HepG2 (cell line): Measurements from ENCODE around the gene ACACB. TPM values are rescaled to one million over a fixed set of nuclear protein-coding genes. Genes with fewer than 3 reads are reported as not detected.

Experiments used
- CHCHD3 ChIP-seq: sonication (generic); formaldehyde crosslinking; IDR thresholded peaks from 2 replicates; pipeline ENCODE4 v1.8.0; 2022; ENCODE audit warnings: mild to moderate bottlenecking, missing genetic modification reagents, moderate library complexity
- GFI1 ChIP-seq: sonication (generic); formaldehyde crosslinking; IDR thresholded peaks from 2 replicates; pipeline ENCODE4 v1.5.0; 2020; ENCODE audit warnings: missing genetic modification reagents, mild to moderate bottlenecking, borderline replicate concordance
- KDM6A ChIP-seq: IDR thresholded peaks from 2 replicates; pipeline ENCODE4 v1.6.1; 2016; ENCODE audit warnings: low read depth
- MIXL1 ChIP-seq: IDR thresholded peaks from 2 replicates; pipeline ENCODE4 v1.6.1; 2016
- PHF8 ChIP-seq: sonication (generic); formaldehyde crosslinking; IDR thresholded peaks from 2 replicates; pipeline ENCODE4 v1.5.0; 2020; ENCODE audit warnings: missing genetic modification reagents
- POGZ ChIP-seq: sonication (generic); formaldehyde crosslinking; IDR thresholded peaks from 2 replicates; pipeline ENCODE4 v1.4.0; 2020; ENCODE audit warnings: mild to moderate bottlenecking, missing genetic modification reagents
- TBP ChIP-seq: sonication (generic); formaldehyde crosslinking; IDR thresholded peaks from 2 replicates; pipeline ENCODE4 v1.5.0; 2020; ENCODE audit warnings: missing genetic modification reagents
- ZMYM4 ChIP-seq: sonication (generic); formaldehyde crosslinking; IDR thresholded peaks from 2 replicates; pipeline ENCODE4 v1.8.1; 2023; ENCODE audit warnings: mild to moderate bottlenecking, missing genetic modification reagents
- ZNF225 ChIP-seq: sonication (generic); formaldehyde crosslinking; IDR thresholded peaks from 2 replicates; pipeline ENCODE4 v1.4.0; 2020; ENCODE audit warnings: mild to moderate bottlenecking, missing genetic modification reagents
- ZNF44 ChIP-seq: sonication (generic); formaldehyde crosslinking; IDR thresholded peaks from 2 replicates; pipeline ENCODE4 v1.5.1; 2020; ENCODE audit warnings: mild to moderate bottlenecking, missing genetic modification reagents
- ZNF644 ChIP-seq: IDR thresholded peaks from 2 replicates; pipeline ENCODE4 v1.6.1; 2016; ENCODE audit warnings: low read depth
- polyA plus RNA-seq, 8 experiments: library from polyadenylated mRNA; depleted of rRNA in 3 of 8; stranded (reverse) in 7 of 8; unstranded in 1 of 8; fragments of >200 nt; fragmentation: Illumina TruSeq in 4 of 8; extraction: Trizol in 4 of 8; gene quantifications; 2 replicates each; pipeline versions ENCODE4 v1.2.1 to v1.2.3, GENCODE V29; 2011 to 2016; ENCODE audit warnings: low read depth in 4 of 8, missing spikeins in 1 of 8, mixed read lengths in 1 of 8; ENCODE audit not compliant: insufficient read depth in 1 of 8
- total RNA-seq, 5 experiments: library from RNA; depleted of rRNA; stranded (reverse); fragments of >200 nt; fragmentation: Illumina TruSeq; extraction: Trizol; gene quantifications; 2 replicates each; pipeline ENCODE4 v1.2.3, GENCODE V29; 2016; ENCODE audit warnings: low read depth in 1 of 5
- TF ChIP-seq, protein P1 (sequence below): IDR thresholded peaks from 2 replicates; pipeline ENCODE4 v1.6.1; 2016; ENCODE audit warnings: low read depth
- TF ChIP-seq, protein P2 (sequence below): sonication (generic); formaldehyde crosslinking; IDR thresholded peaks from 2 replicates; pipeline ENCODE4 v1.4.0; 2020; ENCODE audit warnings: missing genetic modification reagents
- TF ChIP-seq, protein P3 (sequence below): IDR thresholded peaks from 2 replicates; pipeline ENCODE4 v1.6.1; 2012; ENCODE audit warnings: low read depth, low read length, improper control_type of control experiment
- TF ChIP-seq, protein P4 (sequence below): sonication (generic); formaldehyde crosslinking; IDR thresholded peaks from 2 replicates; pipeline ENCODE4 v1.4.0; 2020; ENCODE audit warnings: missing genetic modification reagents, borderline replicate concordance
- TF ChIP-seq, protein P5 (sequence below): sonication (generic); formaldehyde crosslinking; conservative IDR thresholded peaks from 2 replicates; pipeline ENCODE4 v1.4.0; 2020; ENCODE audit warnings: missing genetic modification reagents
- TF ChIP-seq, protein P6 (sequence below), 2 experiments: sonication (generic) in 1 of 2; formaldehyde crosslinking in 1 of 2; IDR thresholded peaks; 2 replicates each; pipeline versions ENCODE4 v1.4.0 to v1.6.1; 2016 to 2020; ENCODE audit warnings: borderline replicate concordance in 1 of 2, low read depth in 1 of 2, mild to moderate bottlenecking in 1 of 2, missing genetic modification reagents in 1 of 2

The ACACB gene
- total and polyA plus RNA-seq, 2 of the 13 experiments (the other 11 are each of a cell fraction or from before 2014, with no cell fraction given) = 6.2 to 8.6 TPM

DNA sequence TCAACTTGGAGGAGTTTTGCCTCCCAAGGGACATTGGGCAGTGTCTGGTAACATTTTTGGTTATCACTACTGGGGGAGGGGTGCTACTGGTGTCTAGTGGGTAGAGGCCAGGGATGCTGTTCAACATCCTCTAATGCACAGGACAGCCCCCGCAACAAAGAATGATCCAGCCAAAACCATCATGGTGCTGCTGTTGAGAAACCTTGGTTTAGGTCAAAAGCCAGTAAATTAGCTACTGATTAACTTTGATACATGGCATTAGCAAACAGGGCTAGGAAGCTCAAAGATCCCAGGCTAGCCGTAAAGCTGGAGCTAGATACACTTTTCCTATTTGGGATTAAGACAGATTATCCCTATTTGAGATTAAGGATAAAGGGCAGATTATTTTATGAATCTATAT is 32.0 kb upstream of the ACACB start (continued):
- TF ChIP-seq, protein P1, sequence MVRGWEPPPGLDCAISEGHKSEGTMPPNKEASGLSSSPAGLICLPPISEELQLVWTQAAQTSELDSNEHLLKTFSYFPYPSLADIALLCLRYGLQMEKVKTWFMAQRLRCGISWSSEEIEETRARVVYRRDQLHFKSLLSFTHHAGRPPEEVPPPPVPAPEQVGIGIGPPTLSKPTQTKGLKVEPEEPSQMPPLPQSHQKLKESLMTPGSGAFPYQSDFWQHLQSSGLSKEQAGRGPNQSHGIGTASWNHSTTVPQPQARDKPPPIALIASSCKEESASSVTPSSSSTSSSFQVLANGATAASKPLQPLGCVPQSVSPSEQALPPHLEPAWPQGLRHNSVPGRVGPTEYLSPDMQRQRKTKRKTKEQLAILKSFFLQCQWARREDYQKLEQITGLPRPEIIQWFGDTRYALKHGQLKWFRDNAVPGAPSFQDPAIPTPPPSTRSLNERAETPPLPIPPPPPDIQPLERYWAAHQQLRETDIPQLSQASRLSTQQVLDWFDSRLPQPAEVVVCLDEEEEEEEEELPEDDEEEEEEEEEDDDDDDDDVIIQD (CRISPR knock-in tag) = peak; percentile 54; the same call in 1 of the 2 replicates
- TF ChIP-seq, protein P2, sequence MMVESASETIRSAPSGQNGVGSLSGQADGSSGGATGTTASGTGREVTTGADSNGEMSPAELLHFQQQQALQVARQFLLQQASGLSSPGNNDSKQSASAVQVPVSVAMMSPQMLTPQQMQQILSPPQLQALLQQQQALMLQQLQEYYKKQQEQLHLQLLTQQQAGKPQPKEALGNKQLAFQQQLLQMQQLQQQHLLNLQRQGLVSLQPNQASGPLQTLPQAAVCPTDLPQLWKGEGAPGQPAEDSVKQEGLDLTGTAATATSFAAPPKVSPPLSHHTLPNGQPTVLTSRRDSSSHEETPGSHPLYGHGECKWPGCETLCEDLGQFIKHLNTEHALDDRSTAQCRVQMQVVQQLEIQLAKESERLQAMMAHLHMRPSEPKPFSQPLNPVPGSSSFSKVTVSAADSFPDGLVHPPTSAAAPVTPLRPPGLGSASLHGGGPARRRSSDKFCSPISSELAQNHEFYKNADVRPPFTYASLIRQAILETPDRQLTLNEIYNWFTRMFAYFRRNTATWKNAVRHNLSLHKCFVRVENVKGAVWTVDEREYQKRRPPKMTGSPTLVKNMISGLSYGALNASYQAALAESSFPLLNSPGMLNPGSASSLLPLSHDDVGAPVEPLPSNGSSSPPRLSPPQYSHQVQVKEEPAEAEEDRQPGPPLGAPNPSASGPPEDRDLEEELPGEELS (CRISPR knock-in tag) = 0 out of 2 replicates have a peak, but pooled peaks have one; percentile 15
- TF ChIP-seq POGZ (0 out of 2 replicates have a peak, but pooled peaks have one; percentile 52), CHCHD3 (CRISPR knock-in tag) (no peak), ZNF44 (CRISPR knock-in tag) (peak; percentile 67; the same call in 1 of the 2 replicates), MIXL1 (CRISPR knock-in tag) (0 out of 2 replicates have a peak, but pooled peaks have one; percentile 40), KDM6A (CRISPR knock-in tag) (0 out of 2 replicates have a peak, but pooled peaks have one; percentile 19), ZNF225 (no peak), ZNF644 (peak; percentile 95), GFI1 (CRISPR knock-in tag) (no peak), ZMYM4 (CRISPR knock-in tag) (peak; percentile 58), TBP (CRISPR knock-in tag) (no peak), PHF8 (CRISPR knock-in tag) (no peak)
- TF ChIP-seq, protein P3, sequence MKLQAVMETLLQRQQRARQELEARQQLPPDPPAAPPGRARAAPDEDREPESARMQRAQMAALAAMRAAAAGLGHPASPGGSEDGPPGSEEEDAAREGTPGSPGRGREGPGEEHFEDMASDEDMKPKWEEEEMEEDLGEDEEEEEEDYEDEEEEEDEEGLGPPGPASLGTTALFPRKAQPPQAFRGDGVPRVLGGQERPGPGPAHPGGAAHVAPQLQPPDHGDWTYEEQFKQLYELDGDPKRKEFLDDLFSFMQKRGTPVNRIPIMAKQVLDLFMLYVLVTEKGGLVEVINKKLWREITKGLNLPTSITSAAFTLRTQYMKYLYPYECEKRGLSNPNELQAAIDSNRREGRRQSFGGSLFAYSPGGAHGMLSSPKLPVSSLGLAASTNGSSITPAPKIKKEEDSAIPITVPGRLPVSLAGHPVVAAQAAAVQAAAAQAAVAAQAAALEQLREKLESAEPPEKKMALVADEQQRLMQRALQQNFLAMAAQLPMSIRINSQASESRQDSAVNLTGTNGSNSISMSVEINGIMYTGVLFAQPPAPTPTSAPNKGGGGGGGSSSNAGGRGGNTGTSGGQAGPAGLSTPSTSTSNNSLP = peak; percentile 72
- TF ChIP-seq, protein P4, sequence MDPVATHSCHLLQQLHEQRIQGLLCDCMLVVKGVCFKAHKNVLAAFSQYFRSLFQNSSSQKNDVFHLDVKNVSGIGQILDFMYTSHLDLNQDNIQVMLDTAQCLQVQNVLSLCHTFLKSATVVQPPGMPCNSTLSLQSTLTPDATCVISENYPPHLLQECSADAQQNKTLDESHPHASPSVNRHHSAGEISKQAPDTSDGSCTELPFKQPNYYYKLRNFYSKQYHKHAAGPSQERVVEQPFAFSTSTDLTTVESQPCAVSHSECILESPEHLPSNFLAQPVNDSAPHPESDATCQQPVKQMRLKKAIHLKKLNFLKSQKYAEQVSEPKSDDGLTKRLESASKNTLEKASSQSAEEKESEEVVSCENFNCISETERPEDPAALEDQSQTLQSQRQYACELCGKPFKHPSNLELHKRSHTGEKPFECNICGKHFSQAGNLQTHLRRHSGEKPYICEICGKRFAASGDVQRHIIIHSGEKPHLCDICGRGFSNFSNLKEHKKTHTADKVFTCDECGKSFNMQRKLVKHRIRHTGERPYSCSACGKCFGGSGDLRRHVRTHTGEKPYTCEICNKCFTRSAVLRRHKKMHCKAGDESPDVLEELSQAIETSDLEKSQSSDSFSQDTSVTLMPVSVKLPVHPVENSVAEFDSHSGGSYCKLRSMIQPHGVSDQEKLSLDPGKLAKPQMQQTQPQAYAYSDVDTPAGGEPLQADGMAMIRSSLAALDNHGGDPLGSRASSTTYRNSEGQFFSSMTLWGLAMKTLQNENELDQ (CRISPR knock-in tag) = no peak
- TF ChIP-seq, protein P5, sequence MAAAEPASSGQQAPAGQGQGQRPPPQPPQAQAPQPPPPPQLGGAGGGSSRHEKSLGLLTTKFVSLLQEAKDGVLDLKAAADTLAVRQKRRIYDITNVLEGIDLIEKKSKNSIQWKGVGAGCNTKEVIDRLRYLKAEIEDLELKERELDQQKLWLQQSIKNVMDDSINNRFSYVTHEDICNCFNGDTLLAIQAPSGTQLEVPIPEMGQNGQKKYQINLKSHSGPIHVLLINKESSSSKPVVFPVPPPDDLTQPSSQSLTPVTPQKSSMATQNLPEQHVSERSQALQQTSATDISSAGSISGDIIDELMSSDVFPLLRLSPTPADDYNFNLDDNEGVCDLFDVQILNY (CRISPR knock-in tag) = no peak
- TF ChIP-seq, protein P6, sequence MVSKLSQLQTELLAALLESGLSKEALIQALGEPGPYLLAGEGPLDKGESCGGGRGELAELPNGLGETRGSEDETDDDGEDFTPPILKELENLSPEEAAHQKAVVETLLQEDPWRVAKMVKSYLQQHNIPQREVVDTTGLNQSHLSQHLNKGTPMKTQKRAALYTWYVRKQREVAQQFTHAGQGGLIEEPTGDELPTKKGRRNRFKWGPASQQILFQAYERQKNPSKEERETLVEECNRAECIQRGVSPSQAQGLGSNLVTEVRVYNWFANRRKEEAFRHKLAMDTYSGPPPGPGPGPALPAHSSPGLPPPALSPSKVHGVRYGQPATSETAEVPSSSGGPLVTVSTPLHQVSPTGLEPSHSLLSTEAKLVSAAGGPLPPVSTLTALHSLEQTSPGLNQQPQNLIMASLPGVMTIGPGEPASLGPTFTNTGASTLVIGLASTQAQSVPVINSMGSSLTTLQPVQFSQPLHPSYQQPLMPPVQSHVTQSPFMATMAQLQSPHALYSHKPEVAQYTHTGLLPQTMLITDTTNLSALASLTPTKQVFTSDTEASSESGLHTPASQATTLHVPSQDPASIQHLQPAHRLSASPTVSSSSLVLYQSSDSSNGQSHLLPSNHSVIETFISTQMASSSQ (IDR thresholded peaks at IDR 0.05; ENCODE audit: low read depth) = peak; percentile 93
- TF ChIP-seq, protein P6 (CRISPR knock-in tag; IDR thresholded peaks at IDR 0.05; ENCODE audit: borderline replicate concordance) = peak; percentile 90
